Sigmoid colon (tissue), 3 donors: ENCODE measurements around the gene RHOC.

Experiments
- POLR2A ChIP-seq, 2 donors: fragments of 450-650 bp; IDR thresholded peaks; one replicate each; pipeline ENCODE4 v1.6.1; 2016; ENCODE audit warnings: antibody characterized with exemption in 2 of 2, mild to moderate bottlenecking in 2 of 2, moderate library complexity in 2 of 2
- TF ChIP-seq, protein P1 (sequence below), 4 experiments: fragments of 450-650 bp in 3 of 4; fragments of 200-600 bp in 1 of 4; IDR thresholded peaks; one replicate each; pipeline ENCODE4 v1.5.1; 2016 to 2019; ENCODE audit warnings: antibody characterized with exemption in 4 of 4, mild to moderate bottlenecking in 3 of 4, moderate library complexity in 2 of 4

DNA sequence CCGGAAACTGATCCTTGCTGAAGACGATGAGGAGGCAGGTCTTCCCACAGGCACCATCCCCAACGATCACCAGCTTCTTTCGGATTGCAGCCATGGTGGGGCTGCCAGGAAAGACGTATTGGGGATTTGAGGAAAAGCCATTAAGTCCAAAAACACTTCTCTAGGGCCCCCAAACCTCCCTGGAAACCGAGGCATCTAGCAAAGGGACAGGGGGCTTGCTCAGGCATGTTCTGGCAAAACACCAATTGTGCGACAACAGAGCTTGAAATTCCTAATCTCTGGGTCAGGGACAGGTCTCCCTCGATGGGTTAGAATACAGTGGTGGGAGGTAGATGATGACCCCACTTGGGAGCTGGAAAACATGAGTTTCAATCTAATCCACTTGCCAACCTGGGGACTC, 3.2 kb downstream of the RHOC start:
- TF ChIP-seq, protein P1, sequence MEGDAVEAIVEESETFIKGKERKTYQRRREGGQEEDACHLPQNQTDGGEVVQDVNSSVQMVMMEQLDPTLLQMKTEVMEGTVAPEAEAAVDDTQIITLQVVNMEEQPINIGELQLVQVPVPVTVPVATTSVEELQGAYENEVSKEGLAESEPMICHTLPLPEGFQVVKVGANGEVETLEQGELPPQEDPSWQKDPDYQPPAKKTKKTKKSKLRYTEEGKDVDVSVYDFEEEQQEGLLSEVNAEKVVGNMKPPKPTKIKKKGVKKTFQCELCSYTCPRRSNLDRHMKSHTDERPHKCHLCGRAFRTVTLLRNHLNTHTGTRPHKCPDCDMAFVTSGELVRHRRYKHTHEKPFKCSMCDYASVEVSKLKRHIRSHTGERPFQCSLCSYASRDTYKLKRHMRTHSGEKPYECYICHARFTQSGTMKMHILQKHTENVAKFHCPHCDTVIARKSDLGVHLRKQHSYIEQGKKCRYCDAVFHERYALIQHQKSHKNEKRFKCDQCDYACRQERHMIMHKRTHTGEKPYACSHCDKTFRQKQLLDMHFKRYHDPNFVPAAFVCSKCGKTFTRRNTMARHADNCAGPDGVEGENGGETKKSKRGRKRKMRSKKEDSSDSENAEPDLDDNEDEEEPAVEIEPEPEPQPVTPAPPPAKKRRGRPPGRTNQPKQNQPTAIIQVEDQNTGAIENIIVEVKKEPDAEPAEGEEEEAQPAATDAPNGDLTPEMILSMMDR (IDR thresholded peaks at IDR 0.05), result no peak
- TF ChIP-seq POLR2A (IDR thresholded peaks at IDR 0.05), result no peak
